ENCODE measurements around the gene ATP1B4.

The ATP1B4 gene

DNA sequence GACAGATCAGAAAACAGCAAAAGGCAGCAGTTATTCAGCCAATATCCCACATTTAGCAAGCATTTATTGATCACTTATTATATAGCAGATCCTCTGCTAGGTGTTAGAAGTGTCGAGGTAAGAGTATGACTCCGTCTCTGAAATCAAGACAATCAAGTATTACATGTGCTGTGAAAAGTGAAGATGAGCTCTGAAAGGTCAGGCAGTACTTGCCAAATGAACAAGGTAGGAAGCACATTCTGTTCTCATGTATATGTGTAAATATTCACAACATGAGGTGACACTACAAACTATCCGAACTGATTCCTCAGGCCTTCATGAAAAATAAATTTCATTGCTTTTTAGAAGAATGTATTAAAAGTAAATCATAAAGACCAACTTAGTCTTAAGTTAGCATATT lies 15.3 kb downstream of the ATP1B4 start:
- DNase-seq (ENCODE audit: low read depth): no peak

DNA sequence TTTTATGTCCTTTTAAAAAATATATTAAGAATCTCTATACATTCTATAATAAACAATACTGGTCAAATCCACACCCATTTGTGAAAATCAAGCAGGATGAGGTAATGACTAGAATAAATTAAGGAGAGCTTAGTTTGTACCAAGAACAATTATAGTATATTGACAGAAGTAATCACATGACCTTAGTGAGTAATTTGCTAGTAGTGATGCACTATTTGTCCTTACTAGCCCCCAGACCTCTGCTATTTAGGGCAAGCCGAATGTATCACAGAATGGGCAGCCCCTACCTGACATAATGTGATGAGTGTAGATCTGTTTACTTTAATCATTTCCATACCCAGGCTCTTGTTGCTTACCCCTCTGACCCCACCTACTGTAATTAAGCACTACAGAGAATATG lies 15.8 kb downstream of the ATP1B4 start:
- no peak for DNase-seq (ENCODE audit: low read depth)

DNA sequence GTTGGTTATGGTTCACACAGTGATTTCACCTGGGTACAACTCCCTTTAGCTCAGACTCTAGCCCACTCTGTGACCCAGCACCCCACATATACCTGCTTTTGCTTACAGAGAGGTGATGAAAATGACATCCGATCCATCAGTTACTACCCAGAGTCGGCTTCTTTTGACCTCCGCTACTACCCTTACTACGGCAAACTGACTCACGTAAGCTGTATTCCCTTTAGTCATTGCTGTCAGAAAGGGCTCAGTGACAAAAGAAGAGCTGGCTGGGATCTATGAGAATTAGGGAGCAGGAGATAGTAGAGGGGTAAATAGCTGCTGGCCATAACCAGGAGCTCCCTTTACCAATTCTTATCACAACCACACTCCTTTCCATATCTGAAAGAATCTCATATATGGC lies 16.7 kb downstream of the ATP1B4 start:
- no peak for DNase-seq (ENCODE audit: low read depth)

DNA sequence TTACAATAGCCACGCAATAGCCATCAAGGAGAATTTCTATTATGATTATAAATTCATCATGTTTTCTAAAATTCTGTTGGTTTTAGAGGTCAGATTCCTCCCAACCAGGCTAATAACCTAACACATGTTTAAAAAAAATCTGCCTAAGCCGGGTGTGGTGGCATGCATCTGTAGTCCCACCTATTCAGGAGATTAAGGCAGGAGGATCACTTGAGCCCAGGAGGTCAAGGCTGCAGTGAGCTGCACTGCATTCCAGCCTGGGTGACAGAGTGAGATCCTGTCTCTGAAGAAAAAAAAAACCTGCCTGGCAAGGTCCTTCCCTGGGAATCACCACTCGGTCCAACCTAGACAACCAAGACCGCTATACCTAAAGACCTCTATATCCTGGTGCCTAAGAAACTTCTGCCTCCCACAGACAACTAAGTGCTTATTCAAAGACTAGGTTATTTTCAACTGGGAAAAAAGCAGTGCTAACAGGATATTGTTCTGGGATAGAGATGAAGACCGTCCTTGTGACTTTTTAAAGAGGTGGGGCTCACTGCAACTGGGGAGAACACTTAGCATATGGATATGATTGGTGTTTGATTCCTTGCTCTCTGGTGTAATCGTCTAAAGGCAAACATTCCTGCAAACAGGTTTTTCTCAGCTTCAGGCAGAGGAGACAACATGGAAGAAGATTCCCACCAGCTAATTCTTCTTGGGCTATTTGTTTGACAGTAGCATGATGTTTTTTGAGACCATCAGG lies 18.2 kb downstream of the ATP1B4 start:
- no peak for DNase-seq (ENCODE audit: low read depth)

DNA sequence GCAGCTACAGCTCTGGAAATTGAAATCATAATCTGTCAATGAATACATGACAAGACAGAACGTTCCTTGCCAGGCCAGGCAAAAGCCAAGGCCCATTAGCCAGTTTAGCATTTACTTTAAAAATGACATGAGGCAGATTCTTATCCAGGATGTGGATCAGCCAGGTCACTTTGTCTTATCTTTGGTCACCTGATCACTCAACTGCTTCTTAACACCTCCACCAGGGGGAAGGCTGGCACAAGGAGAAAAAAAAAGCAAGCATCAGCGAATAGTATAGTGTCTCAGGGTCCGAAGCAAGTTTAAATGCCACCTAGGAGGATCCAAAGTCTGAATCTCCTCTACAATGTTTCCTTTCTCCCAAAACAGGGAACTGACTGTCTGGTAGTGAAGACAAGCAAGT lies 18.8 kb downstream of the ATP1B4 start:
- no peak for DNase-seq (ENCODE audit: low read depth)

DNA sequence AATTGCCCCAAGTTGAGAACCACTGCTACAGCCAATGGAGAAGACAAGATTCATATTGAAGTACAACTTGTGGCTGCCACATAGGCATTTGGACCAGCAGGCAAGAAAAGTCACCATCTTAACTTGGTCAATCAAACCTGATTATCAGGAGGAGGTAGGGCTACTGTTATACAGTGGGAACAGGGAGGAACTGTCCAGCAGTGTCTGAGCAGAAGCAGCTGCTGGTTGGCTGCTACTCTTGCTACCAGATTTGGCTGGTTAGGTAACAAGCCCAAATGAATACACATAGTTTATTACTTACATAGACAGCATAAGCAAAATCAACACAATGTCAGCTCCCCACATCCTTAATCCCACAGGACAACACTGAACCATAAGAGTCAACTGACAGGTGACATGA lies 39.4 kb downstream of the ATP1B4 start:
- DNase-seq (ENCODE audit: low read depth): no peak

DNA sequence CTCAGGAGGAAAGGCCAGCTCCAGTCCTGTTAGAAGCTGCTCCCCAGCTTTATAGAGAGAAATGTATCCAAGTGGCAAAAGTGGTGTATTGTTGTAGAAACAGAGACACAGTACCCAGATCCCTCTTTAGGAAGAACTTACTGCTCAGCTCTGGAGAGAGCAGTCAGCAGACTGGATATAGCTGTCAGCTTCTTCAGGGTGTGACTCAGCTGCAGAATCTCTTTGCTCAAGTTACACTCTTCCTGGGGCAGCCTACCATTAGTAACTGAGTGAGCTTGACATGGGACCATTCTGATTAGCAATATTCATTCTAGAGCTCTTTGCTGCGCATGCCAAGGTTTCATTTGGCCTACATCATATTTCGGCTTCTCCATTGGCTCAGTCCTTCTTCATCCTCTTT lies 40.5 kb downstream of the ATP1B4 start:
- DNase-seq (ENCODE audit: low read depth): no peak

DNA sequence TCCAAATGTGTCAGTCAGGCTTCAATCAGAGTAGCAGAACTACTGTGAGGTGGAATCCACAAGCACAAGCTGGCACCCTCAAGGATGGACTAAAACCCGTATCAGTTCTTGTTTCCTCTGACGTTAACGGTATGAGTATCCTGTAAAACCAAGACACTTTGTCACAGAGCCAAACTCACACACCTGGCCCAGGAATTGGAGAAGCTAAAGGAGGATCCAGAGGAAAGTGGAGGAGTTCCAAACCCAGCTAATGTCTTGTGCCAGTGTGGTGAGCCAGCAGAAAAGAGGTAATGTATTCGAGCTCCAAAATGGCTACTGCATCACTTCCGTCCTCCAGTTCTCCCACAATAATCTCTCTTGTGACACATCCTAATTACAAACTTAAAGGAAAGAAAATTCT lies 44.7 kb downstream of the ATP1B4 start:
- no peak for DNase-seq (ENCODE audit: low read depth)

DNA sequence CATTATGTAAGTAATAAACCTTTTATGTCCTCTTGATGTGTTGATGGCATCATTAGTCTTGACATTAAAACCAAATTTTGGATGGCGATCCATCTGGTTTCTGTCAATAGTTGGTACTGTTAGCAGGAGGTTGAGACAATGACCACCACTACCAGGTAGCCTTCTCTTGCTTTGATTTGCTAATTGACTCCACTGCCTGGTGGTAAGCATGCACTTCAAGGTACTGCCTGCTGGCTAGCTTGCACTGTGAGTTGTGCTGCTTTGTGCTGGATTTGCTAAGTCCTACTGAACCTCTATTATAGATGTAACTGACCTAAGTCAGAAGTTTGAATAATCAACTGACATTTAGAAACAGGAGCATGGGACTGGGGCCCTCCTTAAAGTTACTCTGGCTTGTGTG lies 46.3 kb downstream of the ATP1B4 start:
- DNase-seq (ENCODE audit: low read depth): no peak

DNA sequence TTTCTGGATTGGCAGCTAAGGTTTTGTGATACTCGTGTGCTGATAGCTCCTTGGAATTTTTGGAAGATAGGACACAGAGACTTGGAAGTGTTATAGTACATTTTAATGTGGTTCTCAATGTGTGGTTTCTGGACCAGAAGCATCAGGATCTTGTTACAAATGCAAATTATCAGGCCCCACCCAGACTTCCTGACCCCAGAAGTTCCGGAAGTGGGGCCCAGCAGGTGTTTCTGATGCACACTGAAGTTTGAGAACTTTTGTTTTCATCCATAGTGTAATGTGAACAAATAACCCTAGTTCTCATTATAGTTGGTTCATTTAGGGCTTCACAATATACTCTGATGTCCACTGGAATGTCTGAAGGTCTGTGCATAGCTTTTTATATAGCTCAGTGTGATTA lies 57.6 kb downstream of the ATP1B4 start:
- no peak for DNase-seq (ENCODE audit: low read depth)

DNA sequence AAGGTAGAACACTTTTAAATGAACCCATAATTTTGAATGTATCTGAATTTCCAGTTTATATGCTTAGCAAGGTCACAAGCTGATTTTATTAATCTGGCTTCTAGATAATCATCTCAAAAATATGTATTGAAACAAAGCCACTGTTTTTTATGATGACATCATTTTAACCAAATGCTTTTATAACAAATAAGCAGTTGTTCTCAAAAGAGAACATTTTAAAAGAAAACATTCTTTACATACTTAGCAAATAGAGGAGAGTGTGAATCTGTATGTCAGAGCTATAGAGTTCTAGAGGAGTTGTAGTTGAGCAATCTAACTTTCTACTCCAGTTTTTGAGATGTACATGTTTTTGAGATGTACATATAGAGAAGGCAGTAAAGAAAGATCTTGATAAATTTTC lies 64.7 kb downstream of the ATP1B4 start:
- no peak for DNase-seq (ENCODE audit: low read depth)

DNA sequence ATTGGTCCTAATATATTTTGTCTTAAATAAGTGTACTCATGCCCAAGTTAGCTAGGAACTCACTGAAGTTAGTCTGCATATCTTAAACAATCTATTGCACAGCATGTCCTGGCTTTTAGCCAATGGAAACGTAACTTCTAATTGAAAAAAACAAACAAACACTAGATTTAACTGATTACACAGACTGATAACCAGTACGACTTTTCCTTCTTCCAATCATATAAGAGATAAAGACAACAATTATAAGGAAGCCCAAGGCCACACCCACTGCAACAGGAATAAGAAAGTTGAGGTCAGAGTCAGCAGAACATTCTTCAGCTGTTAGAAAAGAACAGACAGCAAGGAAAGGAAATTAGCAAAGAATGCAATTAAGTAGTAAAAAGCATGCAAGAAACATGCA lies 66.4 kb downstream of the ATP1B4 start:
- DNase-seq (ENCODE audit: low read depth): no peak

DNA sequence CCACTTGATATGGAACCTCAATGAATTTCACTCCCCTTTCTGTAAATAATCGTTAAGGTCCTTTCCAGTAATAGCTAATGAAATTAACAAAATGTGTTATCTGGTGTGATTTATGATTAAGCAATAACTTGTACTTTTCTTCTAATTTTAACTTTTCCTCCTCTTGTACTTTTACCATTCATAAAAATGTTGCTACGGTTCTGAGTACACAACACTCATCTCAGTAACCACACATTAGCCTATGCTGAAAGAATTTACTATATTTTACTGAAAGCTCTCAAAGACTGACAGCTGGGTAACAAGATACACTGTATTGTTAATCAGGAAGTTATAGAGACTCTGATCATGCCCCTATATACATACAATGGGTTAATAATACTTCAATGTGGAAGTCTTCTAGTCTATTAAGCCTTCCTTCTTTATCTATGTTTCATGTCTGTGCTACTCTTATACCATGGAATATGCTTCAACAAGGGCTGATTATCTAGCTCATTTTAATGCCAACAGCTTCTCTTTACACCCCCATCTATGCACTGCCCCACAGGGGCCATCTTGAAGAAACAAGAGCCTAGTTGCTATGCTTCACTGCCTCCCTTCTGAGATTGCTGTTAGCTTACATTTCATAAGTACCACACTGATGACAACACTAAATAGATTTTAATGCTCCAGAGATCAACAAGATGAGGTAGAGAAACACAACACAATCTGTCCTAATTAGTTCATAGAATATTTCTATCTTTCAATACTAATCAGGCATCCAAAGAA lies 68.1 kb downstream of the ATP1B4 start:
- DNase-seq (ENCODE audit: low read depth): no peak
